SH-SY5Y (cell line): Measurements from ENCODE around the gene FLVCR1.

Experiments
- GATA2 ChIP-seq: IDR thresholded peaks from 2 replicates; pipeline ENCODE4 v1.6.1; 2011; ENCODE audit warnings: mild to moderate bottlenecking, low read depth, low read length
- GATA3 ChIP-seq: IDR thresholded peaks from 2 replicates; pipeline ENCODE4 v1.6.1; 2011; ENCODE audit warnings: low read depth, mild to moderate bottlenecking, low read length, moderate library complexity

DNA sequence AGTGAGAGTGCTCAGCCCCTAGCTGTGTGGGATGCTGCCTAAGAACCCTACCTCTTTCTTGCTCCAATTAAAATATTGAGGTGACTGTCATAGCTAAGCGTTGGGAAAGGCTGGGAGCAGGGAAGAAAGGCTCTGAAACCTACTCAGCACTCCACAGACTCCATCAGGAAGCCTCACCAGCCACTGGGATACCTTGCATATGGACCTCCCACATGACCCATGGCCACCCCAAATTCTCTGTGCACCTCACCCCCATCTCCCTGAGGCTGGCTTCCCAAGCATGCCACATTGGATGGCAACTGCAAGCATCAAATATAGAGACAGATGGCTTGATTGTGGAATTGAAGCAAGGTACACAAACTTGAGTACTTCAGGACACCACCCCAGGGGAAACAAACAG, 41.8 kb downstream of the FLVCR1 start:
- TF ChIP-seq GATA3 (no peak), GATA2 (no peak)
